NOMO-1 treated with dmso at 0.1 percent for 144 hours (cell line): ENCODE data around the gene PALM.
"Not testable (repeated sequence)": the region's sequence is repeated elsewhere in the genome, so short reads cannot be mapped to it uniquely, and the experiment has no call there.

Source experiments
- DNase-seq: peaks from one replicate; lab custom pipeline; 2025; ENCODE audit not compliant: unreplicated experiment; lab: John Stamatoyannopoulos, UW

Gene PALM

GRCh38 chr19:703651-704446 is 4.9 kb upstream of the PALM start:
- DNase-seq = peak; percentile 97

GRCh38 chr19:704447-704741 is 4.3 kb upstream of the PALM start:
- DNase-seq = no peak

GRCh38 chr19:709196-709964 is 645 bp downstream of the PALM start:
- DNase-seq = no peak

GRCh38 chr19:709965-710571 is 1.3 kb downstream of the PALM start:
- no peak for DNase-seq

GRCh38 chr19:710767-711166 is 2.0 kb downstream of the PALM start:
- DNase-seq = no peak

GRCh38 chr19:711254-711653 is 2.5 kb downstream of the PALM start:
- DNase-seq = no peak

GRCh38 chr19:715347-715746 is 6.6 kb downstream of the PALM start:
- DNase-seq = no peak

GRCh38 chr19:718251-718951 is 9.7 kb downstream of the PALM start:
- no peak for DNase-seq

GRCh38 chr19:718991-719512 is 10.3 kb downstream of the PALM start:
- DNase-seq = no peak

- DNase-seq = no peak
Measured at GRCh38 chr19:719636-720344, 11.1 kb downstream of the PALM start.

GRCh38 chr19:720345-721160 is 11.8 kb downstream of the PALM start:
- DNase-seq = no peak

GRCh38 chr19:722553-723101 is 13.9 kb downstream of the PALM start:
- DNase-seq = no peak

GRCh38 chr19:723247-723646 is 14.5 kb downstream of the PALM start:
- no peak for DNase-seq

- DNase-seq = no peak
Measured at GRCh38 chr19:723714-724113, 15.0 kb downstream of the PALM start.

- no peak for DNase-seq
Measured at GRCh38 chr19:725461-726089, 16.8 kb downstream of the PALM start.

GRCh38 chr19:726993-727956 is 18.5 kb downstream of the PALM start:
- no peak for DNase-seq

GRCh38 chr19:728011-728410 is 19.3 kb downstream of the PALM start:
- DNase-seq = no peak

GRCh38 chr19:729564-729963 is 20.8 kb downstream of the PALM start:
- DNase-seq = not testable (repeated sequence)
